HEK293 (cell line): Measurements from ENCODE around the gene MYO1G.

Source experiments
- CTCF ChIA-PET: fragments of 350-600 bp; formaldehyde crosslinking; extraction: SDS; loops from one replicate; lab custom pipeline; 2021; ENCODE audit warnings: antibody characterized with exemption; lab: Yijun Ruan, JAX
- POLR2A ChIA-PET: fragments of 300-600 bp; formaldehyde crosslinking; extraction: SDS; loops from one replicate; lab custom pipeline; 2020; ENCODE audit warnings: antibody characterized with exemption, inconsistent platforms; lab: Yijun Ruan, JAX
- H3K27ac ChIP-seq: fragments of 200-500 bp; sonication (Bioruptor generic); 2 replicates; pipeline ENCODE4 v1.5.1; 2014; ENCODE audit warnings: low read depth, low read length, control low read depth, inconsistent platforms; ENCODE audit errors: extremely low read depth
- H3K36me3 ChIP-seq, 2 experiments: fragments of 200-500 bp in 1 of 2; sonication (Bioruptor generic) in 1 of 2; 1 replicate in 1 of 2; 2 replicates in 1 of 2; pipeline ENCODE4 v1.5.1; 2014 to 2017; ENCODE audit warnings: inconsistent platforms in 2 of 2, low read length in 2 of 2; ENCODE audit not compliant: control insufficient read depth in 2 of 2, insufficient read depth in 1 of 2
- H3K4me1 ChIP-seq: fragments of 200-500 bp; sonication (Bioruptor generic); 2 replicates; pipeline ENCODE4 v1.5.1; 2014; ENCODE audit warnings: mild to moderate bottlenecking, low read length, inconsistent platforms; ENCODE audit not compliant: control insufficient read depth, insufficient read depth
- H3K4me3 ChIP-seq: 2 replicates; pipeline ENCODE4 v1.5.1; 2011; ENCODE audit warnings: low read depth, mild to moderate bottlenecking, control low read depth, low read length, moderate library complexity
- H3K9me3 ChIP-seq: fragments of 200-500 bp; sonication (Bioruptor generic); 2 replicates; pipeline ENCODE4 v1.5.1; 2014; ENCODE audit warnings: low read depth, low read length, inconsistent platforms; ENCODE audit not compliant: control insufficient read depth, insufficient read depth
- EGR2 ChIP-seq: fragments of 450-650 bp; formaldehyde crosslinking; IDR thresholded peaks from 2 replicates; pipeline ENCODE4 v1.5.1; 2016; ENCODE audit warnings: low read depth, missing biosample characterization, missing genetic modification characterization
- KLF16 ChIP-seq: fragments of 450-650 bp; formaldehyde crosslinking; IDR thresholded peaks from 2 replicates; pipeline ENCODE4 v1.5.1; 2017; ENCODE audit warnings: missing biosample characterization, missing genetic modification characterization
- KLF9 ChIP-seq: fragments of 450-650 bp; formaldehyde crosslinking; IDR thresholded peaks from 2 replicates; pipeline ENCODE4 v1.5.1; 2016; ENCODE audit warnings: missing biosample characterization, missing genetic modification characterization, low read depth
- ZBTB48 ChIP-seq: fragments of 450-650 bp; formaldehyde crosslinking; IDR thresholded peaks from 2 replicates; pipeline ENCODE4 v1.5.1; 2016; ENCODE audit warnings: missing biosample characterization, missing genetic modification characterization
- ZFHX2 ChIP-seq: fragments of 450-650 bp; formaldehyde crosslinking; conservative IDR thresholded peaks from 2 replicates; pipeline ENCODE4 v1.5.1; 2016; ENCODE audit warnings: missing biosample characterization, missing genetic modification characterization
- ZNF148 ChIP-seq: fragments of 450-650 bp; formaldehyde crosslinking; IDR thresholded peaks from 2 replicates; pipeline ENCODE4 v1.5.0; 2017; ENCODE audit warnings: missing biosample characterization, missing genetic modification characterization, borderline replicate concordance
- ZNF174 ChIP-seq: fragments of 450-650 bp; formaldehyde crosslinking; IDR thresholded peaks from 2 replicates; pipeline ENCODE4 v1.5.0; 2017; ENCODE audit warnings: missing biosample characterization, mild to moderate bottlenecking, missing genetic modification characterization
- ZNF18 ChIP-seq: fragments of 450-650 bp; formaldehyde crosslinking; IDR thresholded peaks from 2 replicates; pipeline ENCODE4 v1.5.1; 2016; ENCODE audit warnings: missing biosample characterization, missing genetic modification characterization
- ZNF473 ChIP-seq: fragments of 450-650 bp; formaldehyde crosslinking; IDR thresholded peaks from 2 replicates; pipeline ENCODE4 v1.5.1; 2017; ENCODE audit warnings: missing biosample characterization, missing genetic modification characterization
- ZNF548 ChIP-seq: fragments of 450-650 bp; formaldehyde crosslinking; IDR thresholded peaks from 2 replicates; pipeline ENCODE4 v1.5.1; 2016; ENCODE audit warnings: missing biosample characterization, missing genetic modification characterization
- ZNF549 ChIP-seq: fragments of 450-650 bp; IDR thresholded peaks from 2 replicates; pipeline ENCODE4 v1.5.1; 2018; ENCODE audit warnings: missing biosample characterization, missing genetic modification characterization, mild to moderate bottlenecking, inconsistent platforms, moderate library complexity
- ZNF580 ChIP-seq: fragments of 450-650 bp; formaldehyde crosslinking; IDR thresholded peaks from 2 replicates; pipeline ENCODE4 v1.5.1; 2016; ENCODE audit warnings: missing biosample characterization, missing genetic modification characterization
- ZNF623 ChIP-seq: fragments of 450-650 bp; formaldehyde crosslinking; IDR thresholded peaks from 2 replicates; pipeline ENCODE4 v1.5.1; 2016; ENCODE audit warnings: missing biosample characterization, missing genetic modification characterization
- ZNF654 ChIP-seq: fragments of 450-650 bp; formaldehyde crosslinking; IDR thresholded peaks from 2 replicates; pipeline ENCODE4 v1.5.1; 2016; ENCODE audit warnings: low read depth, missing biosample characterization, missing genetic modification characterization
- ZNF707 ChIP-seq: fragments of 450-650 bp; formaldehyde crosslinking; IDR thresholded peaks from 2 replicates; pipeline ENCODE4 v1.5.1; 2016; ENCODE audit warnings: missing biosample characterization, missing genetic modification characterization
- ZNF747 ChIP-seq: fragments of 450-650 bp; formaldehyde crosslinking; IDR thresholded peaks from 2 replicates; pipeline ENCODE4 v1.5.1; 2016; ENCODE audit warnings: missing biosample characterization, missing genetic modification characterization
- ZNF830 ChIP-seq: fragments of 450-650 bp; IDR thresholded peaks from 2 replicates; pipeline ENCODE4 v1.5.0; 2018; ENCODE audit warnings: missing biosample characterization, missing genetic modification characterization, low read depth, mild to moderate bottlenecking, moderate library complexity
- ZXDB ChIP-seq: fragments of 450-650 bp; formaldehyde crosslinking; IDR thresholded peaks from 2 replicates; pipeline ENCODE4 v1.5.1; 2016; ENCODE audit warnings: missing biosample characterization, missing genetic modification characterization
- TF ChIP-seq, protein P1 (sequence below): fragments of 450-650 bp; formaldehyde crosslinking; IDR thresholded peaks from 2 replicates; pipeline ENCODE4 v1.5.1; 2016; ENCODE audit warnings: missing biosample characterization, missing genetic modification characterization
- TF ChIP-seq, protein P2 (sequence below): fragments of 450-650 bp; formaldehyde crosslinking; IDR thresholded peaks from 2 replicates; pipeline ENCODE4 v1.5.1; 2016; ENCODE audit warnings: missing biosample characterization, missing genetic modification characterization

MYO1G gene

GRCh38 chr7:44978511-44979366 is at the start of gene MYO1G:
Gene MYO1G (minus strand): TSS chr7:44979015. CDS start chr7:44978961, 54 bp downstream.
- H3K4me3 ChIP-seq: no peak within 1 kb of the TSS
- no peaks in the 10 kb centered on the region for H3K4me1 ChIP-seq
- POLR2A ChIA-PET: interaction anchor here (0.6 to 1.3 kb wide), 2 partner anchors 37 to 157 kb away, joined by 3 to 5 read pairs; no protein-coding TSS in a partner anchor
- TF ChIP-seq ZNF174 (tag by site-specific recombination): no peak
- TF ChIP-seq EGR2 (tag by site-specific recombination): peak; percentile 37
- TF ChIP-seq ZFHX2 (tag by site-specific recombination): peak; percentile 41; the same call in 1 of the 2 replicates
- no peak for TF ChIP-seq ZNF707
- H3K27ac ChIP-seq: no peak within 1 kb of the TSS
- peaks cover 4 to 28% of the 10 kb centered on the region in 2 experiments; a peak in 2 of 3 replicates for H3K36me3 ChIP-seq
- no peaks in the 10 kb centered on the region for H3K9me3 ChIP-seq
- CTCF ChIA-PET: interaction anchor here (0.7 kb wide), 1 partner anchor 206 kb away, joined by 4 read pairs; no protein-coding TSS in a partner anchor

DNA sequence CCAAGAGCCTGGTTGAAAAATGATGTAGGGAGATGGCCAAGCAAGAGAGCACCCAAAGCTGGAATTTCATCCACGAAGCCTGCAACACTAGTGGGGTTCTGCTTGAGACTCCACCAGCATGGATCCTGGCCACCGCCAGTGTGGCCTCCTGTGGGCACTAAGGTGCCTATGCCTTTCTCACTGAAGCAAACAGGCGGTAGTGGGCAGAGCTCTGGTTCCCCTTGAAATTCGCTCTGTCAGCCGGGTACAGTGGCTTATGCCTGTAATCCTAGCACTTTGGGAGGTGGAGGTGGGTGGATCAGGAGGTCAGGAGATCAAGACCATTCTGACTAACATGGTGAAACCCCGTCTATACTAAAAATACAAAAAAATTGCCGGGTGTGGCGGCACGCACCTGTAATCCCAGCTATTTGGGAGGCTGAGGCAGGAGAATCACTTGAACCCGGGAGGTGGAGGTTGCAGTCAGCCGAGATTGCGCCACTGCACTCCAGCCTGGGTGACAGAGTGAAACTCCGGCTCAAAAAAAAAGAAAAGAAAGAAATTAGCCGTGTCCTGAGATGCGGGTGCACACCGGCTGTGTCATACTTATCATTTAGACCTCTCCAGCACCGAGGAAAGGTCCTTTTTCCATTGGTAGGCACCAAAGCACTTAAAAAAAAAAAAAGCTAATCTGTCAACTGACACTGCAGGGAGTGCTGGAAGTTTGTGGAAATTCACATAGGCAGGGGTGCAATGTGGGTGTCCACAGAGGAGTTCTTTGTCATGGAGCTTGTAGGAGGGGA is 49.5 kb upstream of the MYO1G start:
- no peak for TF ChIP-seq ZNF654 (tag by site-specific recombination)
- TF ChIP-seq ZNF830 (tag by site-specific recombination): no peak
- TF ChIP-seq ZNF148 (tag by site-specific recombination): no peak
- no peak for TF ChIP-seq ZNF623 (tag by site-specific recombination)
- no peak for TF ChIP-seq KLF9
- TF ChIP-seq ZNF747 (tag by site-specific recombination): no peak
- no peak for TF ChIP-seq ZNF473 (tag by site-specific recombination)
- no peak for TF ChIP-seq ZNF580
- TF ChIP-seq KLF16 (tag by site-specific recombination): no peak
- TF ChIP-seq ZNF549: no peak
- no peak for TF ChIP-seq ZXDB
- ChIA-PET POLR2A (no interaction called here), CTCF (interaction anchor here (0.7 kb wide), 1 partner anchor 55 kb away, joined by 3 read pairs; no protein-coding TSS in a partner anchor)
- Histone ChIP-seq H3K4me1 (no peaks in the 10 kb centered on the region), H3K4me3 (no peak overlapping the region), H3K9me3 (no peaks in the 10 kb centered on the region), H3K36me3 (peaks cover 0 to 3% of the 10 kb centered on the region in 2 experiments; a peak in 2 of 3 replicates), H3K27ac (no peak overlapping the region)

DNA sequence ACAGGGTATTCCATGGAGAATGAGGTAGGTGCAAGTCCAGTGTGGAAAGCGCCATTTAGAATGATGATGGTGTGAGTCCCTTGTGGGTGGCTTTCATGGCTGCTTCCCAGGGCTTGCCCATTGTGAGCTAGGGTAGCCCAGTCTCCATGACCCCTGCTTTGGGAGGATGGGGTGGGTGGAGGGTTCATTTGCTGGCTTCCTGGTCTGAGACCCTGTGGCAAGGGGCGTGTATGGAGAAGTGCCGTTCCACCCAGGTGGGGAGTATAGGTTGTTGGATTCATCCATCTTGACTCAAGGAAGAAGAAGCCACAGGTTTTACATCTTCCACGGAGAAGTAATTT is 48.9 kb upstream of the MYO1G start:
- POLR2A ChIA-PET: interaction anchor here (1.3 kb wide), 1 partner anchor 27 kb away, joined by 4 read pairs; no protein-coding TSS in a partner anchor
- no peak overlapping the region for H3K4me3 ChIP-seq
- H3K9me3 ChIP-seq: no peaks in the 10 kb centered on the region
- no peak overlapping the region for H3K27ac ChIP-seq
- CTCF ChIA-PET: interaction anchor here (0.7 kb wide), 1 partner anchor 54 kb away, joined by 3 read pairs; no protein-coding TSS in a partner anchor
- no peaks in the 10 kb centered on the region for H3K4me1 ChIP-seq
- peaks cover 0 to 3% of the 10 kb centered on the region in 2 experiments; a peak in 2 of 3 replicates for H3K36me3 ChIP-seq
- TF ChIP-seq ZNF548 (tag by site-specific recombination) (no peak), ZBTB48 (no peak), ZNF18 (tag by site-specific recombination) (no peak)
- TF ChIP-seq, protein P1, sequence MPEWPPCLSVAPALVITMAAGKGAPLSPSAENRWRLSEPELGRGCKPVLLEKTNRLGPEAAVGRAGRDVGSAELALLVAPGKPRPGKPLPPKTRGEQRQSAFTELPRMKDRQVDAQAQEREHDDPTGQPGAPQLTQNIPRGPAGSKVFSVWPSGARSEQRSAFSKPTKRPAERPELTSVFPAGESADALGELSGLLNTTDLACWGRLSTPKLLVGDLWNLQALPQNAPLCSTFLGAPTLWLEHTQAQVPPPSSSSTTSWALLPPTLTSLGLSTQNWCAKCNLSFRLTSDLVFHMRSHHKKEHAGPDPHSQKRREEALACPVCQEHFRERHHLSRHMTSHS: no peak
- TF ChIP-seq, protein P2, sequence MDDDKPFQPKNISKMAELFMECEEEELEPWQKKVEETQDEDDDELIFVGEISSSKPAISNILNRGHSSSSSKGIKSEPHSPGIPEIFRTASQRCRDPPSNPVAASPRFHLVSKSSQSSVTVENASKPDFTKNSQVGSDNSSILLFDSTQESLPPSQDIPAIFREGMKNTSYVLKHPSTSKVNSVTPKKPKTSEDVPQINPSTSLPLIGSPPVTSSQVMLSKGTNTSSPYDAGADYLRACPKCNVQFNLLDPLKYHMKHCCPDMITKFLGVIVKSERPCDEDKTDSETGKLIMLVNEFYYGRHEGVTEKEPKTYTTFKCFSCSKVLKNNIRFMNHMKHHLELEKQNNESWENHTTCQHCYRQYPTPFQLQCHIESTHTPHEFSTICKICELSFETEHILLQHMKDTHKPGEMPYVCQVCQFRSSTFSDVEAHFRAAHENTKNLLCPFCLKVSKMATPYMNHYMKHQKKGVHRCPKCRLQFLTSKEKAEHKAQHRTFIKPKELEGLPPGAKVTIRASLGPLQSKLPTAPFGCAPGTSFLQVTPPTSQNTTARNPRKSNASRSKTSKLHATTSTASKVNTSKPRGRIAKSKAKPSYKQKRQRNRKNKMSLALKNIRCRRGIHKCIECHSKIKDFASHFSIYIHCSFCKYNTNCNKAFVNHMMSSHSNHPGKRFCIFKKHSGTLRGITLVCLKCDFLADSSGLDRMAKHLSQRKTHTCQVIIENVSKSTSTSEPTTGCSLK (tag by site-specific recombination): no peak
